Measurements from ENCODE around the gene TSHZ2.

TSHZ2 gene

GRCh38 chr20:53389516-53390300, 417.6 kb downstream of the TSHZ2 start:
- peaks cover 4% of the 10 kb centered on the region; the same call in 1 of the 2 replicates for H3K4me1 ChIP-seq (ENCODE audit: control insufficient read depth, insufficient read depth, low read length)
- H3K4me3 ChIP-seq (ENCODE audit: low read depth, low read length), result no peak overlapping the region
- no peaks in the 10 kb centered on the region for H3K27me3 ChIP-seq (ENCODE audit: control insufficient read depth, insufficient read depth, low read length)
- no peak overlapping the region for H3K27ac ChIP-seq (ENCODE audit: low read depth, low read length)
- H3K9ac ChIP-seq (ENCODE audit: low read length), result no peak overlapping the region
- H3K36me3 ChIP-seq (ENCODE audit: control insufficient read depth, insufficient read depth, low read length), result no peaks in the 10 kb centered on the region
- no peaks in the 10 kb centered on the region for H3K9me3 ChIP-seq (ENCODE audit: control insufficient read depth, insufficient read depth, low read depth, low read length)

- H3K9ac ChIP-seq (ENCODE audit: low read length), result no peak overlapping the region
- no peaks in the 10 kb centered on the region for H3K27me3 ChIP-seq (ENCODE audit: control insufficient read depth, insufficient read depth, low read length)
- H3K4me1 ChIP-seq (ENCODE audit: control insufficient read depth, insufficient read depth, low read length), result peaks cover 4% of the 10 kb centered on the region; the same call in 1 of the 2 replicates
- no peaks in the 10 kb centered on the region for H3K36me3 ChIP-seq (ENCODE audit: control insufficient read depth, insufficient read depth, low read length)
- H3K4me3 ChIP-seq (ENCODE audit: low read depth, low read length), result no peak overlapping the region
- no peaks in the 10 kb centered on the region for H3K9me3 ChIP-seq (ENCODE audit: control insufficient read depth, insufficient read depth, low read depth, low read length)
- no peak overlapping the region for H3K27ac ChIP-seq (ENCODE audit: low read depth, low read length)
Measured at GRCh38 chr20:53390770-53391169, 418.6 kb downstream of the TSHZ2 start.

GRCh38 chr20:53394433-53394832, 422.3 kb downstream of the TSHZ2 start:
- Histone ChIP-seq H3K27me3 (ENCODE audit: control insufficient read depth, insufficient read depth, low read length) (no peaks in the 10 kb centered on the region), H3K36me3 (ENCODE audit: control insufficient read depth, insufficient read depth, low read length) (no peaks in the 10 kb centered on the region), H3K9ac (ENCODE audit: low read length) (no peak overlapping the region), H3K9me3 (ENCODE audit: control insufficient read depth, insufficient read depth, low read depth, low read length) (no peaks in the 10 kb centered on the region), H3K27ac (ENCODE audit: low read depth, low read length) (no peak overlapping the region), H3K4me1 (ENCODE audit: control insufficient read depth, insufficient read depth, low read length) (no peaks in the 10 kb centered on the region), H3K4me3 (ENCODE audit: low read depth, low read length) (no peak overlapping the region)

DNA sequence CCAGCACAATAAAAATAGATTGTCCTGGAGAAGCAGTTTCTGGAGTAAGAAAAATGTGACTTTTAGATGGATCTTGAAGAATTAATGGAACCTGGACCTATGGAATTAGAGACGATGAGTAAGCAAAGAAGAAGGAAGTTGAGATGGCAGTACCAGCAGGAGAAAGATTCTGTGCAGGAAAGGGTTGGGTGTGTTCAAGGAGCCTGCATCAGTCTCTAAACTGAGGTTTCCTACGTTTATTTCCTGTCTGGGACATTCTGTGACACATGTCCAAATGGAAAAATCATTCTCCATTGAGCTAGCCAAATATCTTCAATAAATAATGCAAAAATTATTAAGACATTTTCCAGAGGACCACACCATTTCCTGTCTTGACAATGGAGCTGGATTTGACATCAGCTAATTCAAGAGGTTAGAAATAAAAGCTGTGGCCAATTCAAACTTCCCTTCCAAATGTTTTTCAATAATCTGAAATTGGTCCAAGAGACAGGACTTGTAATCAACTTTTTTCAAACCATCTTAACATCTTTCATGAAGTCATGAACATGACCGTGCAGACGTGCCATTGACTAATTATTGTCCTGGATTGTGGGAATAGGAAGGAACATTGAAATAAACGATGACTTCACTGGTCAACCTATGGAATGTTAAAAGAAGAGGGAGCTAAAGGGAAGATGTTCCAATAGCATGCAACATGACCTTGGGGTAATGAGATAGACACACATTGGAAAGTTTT, 423.2 kb downstream of the TSHZ2 start:
- Histone ChIP-seq H3K4me3 (ENCODE audit: low read depth, low read length) (no peak overlapping the region), H3K27me3 (ENCODE audit: control insufficient read depth, insufficient read depth, low read length) (no peaks in the 10 kb centered on the region), H3K36me3 (ENCODE audit: control insufficient read depth, insufficient read depth, low read length) (no peaks in the 10 kb centered on the region), H3K4me1 (ENCODE audit: control insufficient read depth, insufficient read depth, low read length) (no peaks in the 10 kb centered on the region), H3K9me3 (ENCODE audit: control insufficient read depth, insufficient read depth, low read depth, low read length) (no peaks in the 10 kb centered on the region), H3K27ac (ENCODE audit: low read depth, low read length) (no peak overlapping the region), H3K9ac (ENCODE audit: low read length) (no peak overlapping the region)

DNA sequence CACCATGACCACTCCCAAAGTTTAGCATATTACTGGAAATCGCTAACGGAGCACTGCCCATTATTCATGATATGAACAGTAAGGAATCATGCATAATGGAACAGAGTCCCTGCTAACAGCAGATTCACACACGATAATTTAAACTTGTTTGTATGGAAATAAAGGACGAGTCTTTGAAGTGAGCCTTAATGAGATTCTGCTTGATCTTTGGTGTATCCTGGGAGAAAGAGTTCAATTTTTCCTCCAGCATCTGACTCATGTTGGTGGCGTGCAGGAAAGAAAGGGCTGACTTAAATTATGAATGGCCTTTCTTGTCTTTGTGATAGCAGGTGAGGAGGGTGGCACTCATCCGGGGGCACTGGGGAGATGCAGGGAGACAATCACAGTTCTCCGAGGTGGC, 426.9 kb downstream of the TSHZ2 start:
- H3K4me1 ChIP-seq (ENCODE audit: control insufficient read depth, insufficient read depth, low read length), result no peaks in the 10 kb centered on the region
- no peaks in the 10 kb centered on the region for H3K27me3 ChIP-seq (ENCODE audit: control insufficient read depth, insufficient read depth, low read length)
- no peak overlapping the region for H3K9ac ChIP-seq (ENCODE audit: low read length)
- no peaks in the 10 kb centered on the region for H3K36me3 ChIP-seq (ENCODE audit: control insufficient read depth, insufficient read depth, low read length)
- H3K27ac ChIP-seq (ENCODE audit: low read depth, low read length), result no peak overlapping the region
- H3K4me3 ChIP-seq (ENCODE audit: low read depth, low read length), result no peak overlapping the region
- H3K9me3 ChIP-seq (ENCODE audit: control insufficient read depth, insufficient read depth, low read depth, low read length), result no peaks in the 10 kb centered on the region

GRCh38 chr20:53399592-53400335, 427.6 kb downstream of the TSHZ2 start:
- Histone ChIP-seq H3K27ac (ENCODE audit: low read depth, low read length) (no peak overlapping the region), H3K4me3 (ENCODE audit: low read depth, low read length) (no peak overlapping the region), H3K36me3 (ENCODE audit: control insufficient read depth, insufficient read depth, low read length) (no peaks in the 10 kb centered on the region), H3K9me3 (ENCODE audit: control insufficient read depth, insufficient read depth, low read depth, low read length) (no peaks in the 10 kb centered on the region), H3K4me1 (ENCODE audit: control insufficient read depth, insufficient read depth, low read length) (no peaks in the 10 kb centered on the region), H3K9ac (ENCODE audit: low read length) (no peak overlapping the region), H3K27me3 (ENCODE audit: control insufficient read depth, insufficient read depth, low read length) (no peaks in the 10 kb centered on the region)

DNA sequence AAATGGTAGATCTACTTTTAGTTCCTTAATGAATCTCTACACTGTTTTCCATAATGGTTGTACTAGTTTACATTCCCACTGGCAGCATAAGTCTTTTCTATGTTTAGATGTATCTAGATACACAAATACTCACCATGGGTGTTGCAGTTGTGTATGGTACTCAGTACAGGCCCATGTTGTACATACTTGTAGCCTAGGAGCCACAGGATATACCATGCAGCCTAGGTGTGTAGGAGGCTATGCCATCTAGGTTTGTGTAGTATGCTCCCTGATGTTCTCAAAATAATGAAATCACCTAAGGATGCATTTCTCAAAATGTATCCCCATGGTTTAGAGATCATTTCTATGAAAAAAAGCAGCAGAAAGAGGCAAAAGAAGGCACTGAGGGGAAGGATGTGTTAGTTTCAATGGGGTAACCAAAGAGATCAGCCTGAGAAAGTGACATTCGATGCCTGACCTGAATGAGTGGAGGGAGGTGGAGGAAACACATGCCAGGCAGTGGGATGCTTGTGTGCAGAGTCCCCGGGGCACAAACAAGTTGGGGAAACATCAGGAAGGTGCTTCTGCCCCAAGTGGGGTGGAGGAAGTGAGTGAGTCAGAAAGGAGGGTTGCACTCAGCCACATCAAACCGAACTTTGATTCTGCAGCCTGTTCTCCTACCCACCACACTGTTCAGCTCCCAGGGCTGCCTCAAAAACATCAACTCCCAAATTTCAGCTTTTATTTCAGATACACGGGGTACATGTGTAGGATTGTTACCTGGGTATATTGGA, 430.3 kb downstream of the TSHZ2 start:
- Histone ChIP-seq H3K9me3 (ENCODE audit: control insufficient read depth, insufficient read depth, low read depth, low read length) (no peaks in the 10 kb centered on the region), H3K4me1 (ENCODE audit: control insufficient read depth, insufficient read depth, low read length) (no peaks in the 10 kb centered on the region), H3K36me3 (ENCODE audit: control insufficient read depth, insufficient read depth, low read length) (no peaks in the 10 kb centered on the region), H3K4me3 (ENCODE audit: low read depth, low read length) (no peak overlapping the region), H3K27ac (ENCODE audit: low read depth, low read length) (no peak overlapping the region), H3K27me3 (ENCODE audit: control insufficient read depth, insufficient read depth, low read length) (no peaks in the 10 kb centered on the region), H3K9ac (ENCODE audit: low read length) (no peak overlapping the region)

- H3K36me3 ChIP-seq (ENCODE audit: control insufficient read depth, insufficient read depth, low read length), result no peaks in the 10 kb centered on the region
- H3K9me3 ChIP-seq (ENCODE audit: control insufficient read depth, insufficient read depth, low read depth, low read length), result no peaks in the 10 kb centered on the region
- no peaks in the 10 kb centered on the region for H3K27me3 ChIP-seq (ENCODE audit: control insufficient read depth, insufficient read depth, low read length)
- H3K9ac ChIP-seq (ENCODE audit: low read length), result no peak overlapping the region
- no peak overlapping the region for H3K27ac ChIP-seq (ENCODE audit: low read depth, low read length)
- H3K4me3 ChIP-seq (ENCODE audit: low read depth, low read length), result no peak overlapping the region
- no peaks in the 10 kb centered on the region for H3K4me1 ChIP-seq (ENCODE audit: control insufficient read depth, insufficient read depth, low read length)
Measured at GRCh38 chr20:53403029-53403428, 430.9 kb downstream of the TSHZ2 start.

- H3K9ac ChIP-seq (ENCODE audit: low read length), result no peak overlapping the region
- no peak overlapping the region for H3K4me3 ChIP-seq (ENCODE audit: low read depth, low read length)
- no peaks in the 10 kb centered on the region for H3K4me1 ChIP-seq (ENCODE audit: control insufficient read depth, insufficient read depth, low read length)
- H3K27me3 ChIP-seq (ENCODE audit: control insufficient read depth, insufficient read depth, low read length), result no peaks in the 10 kb centered on the region
- H3K27ac ChIP-seq (ENCODE audit: low read depth, low read length), result no peak overlapping the region
- H3K36me3 ChIP-seq (ENCODE audit: control insufficient read depth, insufficient read depth, low read length), result no peaks in the 10 kb centered on the region
- no peaks in the 10 kb centered on the region for H3K9me3 ChIP-seq (ENCODE audit: control insufficient read depth, insufficient read depth, low read depth, low read length)
Measured at GRCh38 chr20:53405139-53405538, 433.0 kb downstream of the TSHZ2 start.

DNA sequence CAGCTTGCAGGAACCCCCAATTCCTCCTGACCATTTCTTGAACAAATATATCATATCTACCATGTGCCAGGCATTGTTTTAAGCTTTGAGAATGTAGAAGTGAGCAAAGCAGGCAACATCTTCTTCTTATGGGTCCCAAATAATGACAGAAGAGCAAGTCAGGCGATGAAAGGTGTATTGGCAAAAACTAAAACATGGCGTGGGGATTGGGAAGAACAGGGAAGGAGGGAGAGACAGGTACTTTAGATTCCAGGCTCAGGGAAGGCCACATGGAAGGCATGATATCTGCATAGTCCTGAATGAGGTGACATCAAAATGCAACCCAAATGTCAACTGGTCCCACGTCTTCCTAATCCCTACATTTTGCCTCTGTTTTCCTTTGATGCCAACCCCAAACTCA, 434.4 kb downstream of the TSHZ2 start:
- no peaks in the 10 kb centered on the region for H3K4me1 ChIP-seq (ENCODE audit: control insufficient read depth, insufficient read depth, low read length)
- H3K9ac ChIP-seq (ENCODE audit: low read length), result no peak overlapping the region
- no peak overlapping the region for H3K4me3 ChIP-seq (ENCODE audit: low read depth, low read length)
- H3K27ac ChIP-seq (ENCODE audit: low read depth, low read length), result no peak overlapping the region
- H3K27me3 ChIP-seq (ENCODE audit: control insufficient read depth, insufficient read depth, low read length), result no peaks in the 10 kb centered on the region
- H3K36me3 ChIP-seq (ENCODE audit: control insufficient read depth, insufficient read depth, low read length), result no peaks in the 10 kb centered on the region
- H3K9me3 ChIP-seq (ENCODE audit: control insufficient read depth, insufficient read depth, low read depth, low read length), result no peaks in the 10 kb centered on the region

Data from HUES6 (cell line).